Kidney (tissue), 22 donors: ENCODE measurements around the gene SRRM1. TPM values are rescaled to one million over a fixed set of nuclear protein-coding genes. Genes with fewer than 3 reads are reported as not detected.

Experiments
- DNase-seq, 5 donors: peaks; one replicate each; pipeline ENCODE4 v3.0.0-alpha.2; 2013 to 2020
- FAIRE-seq: peaks from 2 replicates; lab custom pipeline; 2012; peaks lifted over from hg19 to GRCh38; lab: Jason Lieb, UNC
- H3K27ac ChIP-seq, 2 donors: one replicate each; pipeline ENCODE4 v1.7.0; 2013; ENCODE audit warnings: low read depth in 2 of 2, low read length in 2 of 2, inconsistent platforms in 1 of 2
- H3K27me3 ChIP-seq: one replicate; pipeline ENCODE4 v1.7.1; 2013; ENCODE audit warnings: low read length, inconsistent platforms; ENCODE audit not compliant: control insufficient read depth, insufficient read depth
- H3K36me3 ChIP-seq, 3 donors: one replicate each; pipeline versions ENCODE4 v1.7.0 to v1.7.1; 2013; ENCODE audit warnings: low read length in 3 of 3, control low read depth in 1 of 3, inconsistent platforms in 1 of 3; ENCODE audit not compliant: insufficient read depth in 3 of 3, control insufficient read depth in 2 of 3
- H3K4me1 ChIP-seq, 3 donors: one replicate each; pipeline versions ENCODE4 v1.7.0 to v1.7.1; 2013; ENCODE audit warnings: low read length in 3 of 3, inconsistent platforms in 1 of 3, low read depth in 1 of 3; ENCODE audit not compliant: control insufficient read depth in 2 of 3, insufficient read depth in 2 of 3
- H3K4me3 ChIP-seq, 3 donors: one replicate each; pipeline versions ENCODE4 v1.7.0 to v1.8.1; 2013; ENCODE audit warnings: low read length in 3 of 3, control low read depth in 1 of 3, inconsistent platforms in 1 of 3
- H3K9ac ChIP-seq, 3 donors: one replicate each; pipeline versions ENCODE4 v1.7.0 to v1.7.1; 2013; ENCODE audit warnings: low read length in 3 of 3, control low read depth in 1 of 3, inconsistent platforms in 1 of 3
- H3K9me3 ChIP-seq, 3 donors: one replicate each; pipeline versions ENCODE4 v1.7.0 to v1.7.1; 2013; ENCODE audit warnings: low read length in 3 of 3, control low read depth in 1 of 3, inconsistent platforms in 1 of 3; ENCODE audit not compliant: control insufficient read depth in 2 of 3, insufficient read depth in 1 of 3
- intact Hi-C: fragments of 100-400 bp; cut with DNase I; formaldehyde crosslinking; loops from one replicate; pipeline ENCODE4 v1.11.1; 2022
- long read RNA-seq, 10 donors: library from polyadenylated mRNA in 1 of 10; unstranded in 1 of 10; transcript quantifications; one replicate each; pipeline ENCODE4 v2.0.0 and lab custom pipeline, GENCODE V29; 2021 to 2026
- polyA plus RNA-seq: library from polyadenylated mRNA; stranded (reverse); fragments of 350-450 nt; fragmentation: Illumina TruSeq; extraction: RNeasy Lipid Tissue Mini Kit (QIAGEN cat#74804); gene quantifications from one replicate; pipeline ENCODE4 v1.2.3, GENCODE V29; 2014; ENCODE audit warnings: low read depth, low replicate concordance; ENCODE audit not compliant: insufficient read depth
- total RNA-seq: library from RNA; stranded (reverse); fragmentation: NEBNext Ultra II Directional; extraction: Animal tissue kit (Norgen Biotek cat#: 25700); gene quantifications from one replicate; pipeline ENCODE4 v1.2.1, GENCODE V29; 2021
- TF ChIP-seq, protein P1 (sequence below): IDR thresholded peaks from 3 replicates; pipeline ENCODE4 v1.5.1; 2012; ENCODE audit warnings: mild to moderate bottlenecking, moderate library complexity, borderline replicate concordance; ENCODE audit not compliant: insufficient read depth; ENCODE audit errors: extremely low read depth
- donor health status: control.
- donor health status: control.
- donor health status: control.
- donor health status: control.
- donor health status: control.
- donor health status: DM: yes; HTN: yes; CAD: no.
- donor health status: Normal renal cell carcinoma (clear cell type).

Gene SRRM1
- total RNA-seq (123 TPM), polyA plus RNA-seq (21.1 TPM)
- long read RNA-seq, donor 1, transcript SRRM1-216 (2 exons, 513 nt), result major isoform, 5 of 98 reads
- long read RNA-seq, donor 1, partial matches to known transcripts, result 86 of 98 reads
- long read RNA-seq, donor 1, other reads (novel, unspliced or antisense), result 0 of 98 reads
- long read RNA-seq, donor 2, partial matches to known transcripts, result 86 of 88 reads
- long read RNA-seq, donor 2, other reads (novel, unspliced or antisense), result 0 of 88 reads
- long read RNA-seq, donor 3, partial matches to known transcripts, result 36 of 43 reads
- long read RNA-seq, donor 3, other reads (novel, unspliced or antisense), result 0 of 43 reads
- long read RNA-seq, donor 4, partial matches to known transcripts, result 41 of 45 reads
- long read RNA-seq, donor 4, other reads (novel, unspliced or antisense), result 0 of 45 reads
- long read RNA-seq, donor 5, partial matches to known transcripts, result 8 of 10 reads
- long read RNA-seq, donor 5, other reads (novel, unspliced or antisense), result 0 of 10 reads
- long read RNA-seq, donor 6, partial matches to known transcripts, result 97 of 100 reads
- long read RNA-seq, donor 6, other reads (novel, unspliced or antisense), result 0 of 100 reads
- long read RNA-seq, donor 7, transcript SRRM1-205 (4 exons, 2,624 nt), result major isoform, 8 of 60 reads
- long read RNA-seq, donor 7, partial matches to known transcripts, result 37 of 60 reads
- long read RNA-seq, donor 7, other reads (novel, unspliced or antisense), result 11 of 60 reads
- long read RNA-seq, donor 8, partial matches to known transcripts, result 68 of 75 reads
- long read RNA-seq, donor 8, other reads (novel, unspliced or antisense), result 0 of 75 reads
- long read RNA-seq, donor 9, partial matches to known transcripts, result 0 of 3 reads
- long read RNA-seq, donor 9, other reads (novel, unspliced or antisense), result 0 of 3 reads
- long read RNA-seq, donor 10, partial matches to known transcripts, result 48 of 60 reads
- long read RNA-seq, donor 10, other reads (novel, unspliced or antisense), result 0 of 60 reads

DNA sequence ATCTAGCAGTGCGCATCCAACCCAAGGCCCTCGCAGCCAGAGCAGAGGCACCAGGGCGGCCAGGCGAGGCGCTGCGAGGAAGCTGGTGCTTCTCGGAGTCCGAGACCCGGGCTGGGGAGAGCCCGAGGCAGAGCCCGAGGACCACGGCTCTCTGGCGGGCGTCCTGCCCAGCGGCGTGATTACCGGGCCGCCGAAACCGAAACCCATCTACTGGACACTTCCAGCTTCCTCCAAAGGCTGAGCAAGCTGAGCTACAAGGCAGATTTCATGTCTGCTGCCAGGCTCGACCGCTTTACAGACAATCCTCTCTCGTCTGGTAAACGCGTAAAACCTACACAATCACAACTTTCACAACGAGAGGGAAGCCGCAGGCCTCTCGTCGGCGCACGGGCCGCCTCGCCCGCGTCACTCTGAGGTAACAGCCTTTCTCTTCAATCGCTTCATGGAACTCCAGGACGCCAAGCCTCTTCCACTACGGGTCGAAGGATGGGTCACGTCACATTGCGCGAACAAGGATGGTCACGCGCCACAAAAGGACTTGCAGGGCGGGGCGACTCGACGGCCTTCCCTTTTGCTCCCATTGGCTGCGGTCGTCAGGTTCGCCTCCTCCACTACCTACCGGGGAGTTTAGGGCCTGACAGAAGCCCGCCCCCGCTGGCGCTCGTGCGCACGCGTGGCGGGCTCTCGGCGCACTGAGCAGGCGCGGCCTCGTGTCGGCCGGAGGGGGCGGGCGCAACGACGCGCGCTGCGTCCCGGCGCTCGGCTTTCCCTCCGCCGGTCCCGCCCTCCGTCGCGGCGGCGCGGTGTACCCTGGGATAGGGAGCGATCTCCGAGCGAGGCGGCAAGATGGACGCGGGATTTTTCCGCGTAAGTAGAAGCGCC lies at the start of gene SRRM1:
TSS of gene SRRM1 (plus strand) at position 822 of the 882 bp plus-strand sequence. CDS start at position 847, 25 bp downstream.
- no peak for FAIRE-seq
- TF ChIP-seq, protein P1, sequence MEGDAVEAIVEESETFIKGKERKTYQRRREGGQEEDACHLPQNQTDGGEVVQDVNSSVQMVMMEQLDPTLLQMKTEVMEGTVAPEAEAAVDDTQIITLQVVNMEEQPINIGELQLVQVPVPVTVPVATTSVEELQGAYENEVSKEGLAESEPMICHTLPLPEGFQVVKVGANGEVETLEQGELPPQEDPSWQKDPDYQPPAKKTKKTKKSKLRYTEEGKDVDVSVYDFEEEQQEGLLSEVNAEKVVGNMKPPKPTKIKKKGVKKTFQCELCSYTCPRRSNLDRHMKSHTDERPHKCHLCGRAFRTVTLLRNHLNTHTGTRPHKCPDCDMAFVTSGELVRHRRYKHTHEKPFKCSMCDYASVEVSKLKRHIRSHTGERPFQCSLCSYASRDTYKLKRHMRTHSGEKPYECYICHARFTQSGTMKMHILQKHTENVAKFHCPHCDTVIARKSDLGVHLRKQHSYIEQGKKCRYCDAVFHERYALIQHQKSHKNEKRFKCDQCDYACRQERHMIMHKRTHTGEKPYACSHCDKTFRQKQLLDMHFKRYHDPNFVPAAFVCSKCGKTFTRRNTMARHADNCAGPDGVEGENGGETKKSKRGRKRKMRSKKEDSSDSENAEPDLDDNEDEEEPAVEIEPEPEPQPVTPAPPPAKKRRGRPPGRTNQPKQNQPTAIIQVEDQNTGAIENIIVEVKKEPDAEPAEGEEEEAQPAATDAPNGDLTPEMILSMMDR, result peak; percentile 10
- H3K36me3 ChIP-seq, result peaks cover 5 to 10% (median 9%) of the 10 kb centered on the region in 3 donors
- H3K27me3 ChIP-seq, result no peaks in the 10 kb centered on the region
- H3K9me3 ChIP-seq, result no peaks in the 10 kb centered on the region
- peak within 1 kb of the TSS; percentile 94 to 99 (median 98) for H3K4me3 ChIP-seq
- H3K4me1 ChIP-seq, result peaks cover 3 to 17% (median 16%) of the 10 kb centered on the region in 3 donors
- peak within 1 kb of the TSS; percentile 99 to 100 for H3K27ac ChIP-seq
- peak within 1 kb of the TSS; percentile 93 to 100 (median 98) for H3K9ac ChIP-seq
- intact Hi-C loops, result no loop called here
- peak; percentile 100 for DNase-seq

DNA sequence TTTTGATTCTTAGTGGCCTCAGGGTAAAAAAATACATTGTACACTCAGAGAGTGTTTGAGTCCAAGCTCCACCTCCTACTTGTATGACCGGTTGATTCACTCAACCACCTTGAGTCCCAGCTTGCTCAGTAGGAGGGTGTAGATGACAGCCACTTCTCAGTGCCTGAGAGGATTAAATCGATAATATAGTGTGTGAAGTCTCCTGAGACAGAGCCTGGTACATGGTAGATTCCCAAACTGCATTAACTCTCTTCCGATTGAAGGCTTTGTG lies 48.8 kb upstream of the SRRM1 start:
- Histone ChIP-seq H3K9me3 (no peaks in the 10 kb centered on the region), H3K27me3 (no peaks in the 10 kb centered on the region), H3K36me3 (no peaks in the 10 kb centered on the region), H3K4me3 (no peak overlapping the region), H3K9ac (no peak overlapping the region), H3K27ac (no peak overlapping the region), H3K4me1 (no peaks in the 10 kb centered on the region)
- FAIRE-seq (no peak), DNase-seq (peak in 1 of 5 donors; percentile 15)
- intact Hi-C loops, result no loop called here
- TF ChIP-seq, protein P1, result no peak

- TF ChIP-seq, protein P1, result no peak
- no peak for DNase-seq
- no peak overlapping the region for H3K4me3 ChIP-seq
- no peak overlapping the region for H3K9ac ChIP-seq
- no peaks in the 10 kb centered on the region for H3K27me3 ChIP-seq
- H3K27ac ChIP-seq, result no peak overlapping the region
- H3K4me1 ChIP-seq, result no peaks in the 10 kb centered on the region
- H3K36me3 ChIP-seq, result no peaks in the 10 kb centered on the region
- intact Hi-C loops, result no loop called here
- H3K9me3 ChIP-seq, result no peaks in the 10 kb centered on the region
- FAIRE-seq, result no peak
These were observed 46.7 kb upstream of the SRRM1 start for GRCh38 chr1:24596401-24596880.
